ENCODE data around the gene ANO1.

Gene ANO1

DNA sequence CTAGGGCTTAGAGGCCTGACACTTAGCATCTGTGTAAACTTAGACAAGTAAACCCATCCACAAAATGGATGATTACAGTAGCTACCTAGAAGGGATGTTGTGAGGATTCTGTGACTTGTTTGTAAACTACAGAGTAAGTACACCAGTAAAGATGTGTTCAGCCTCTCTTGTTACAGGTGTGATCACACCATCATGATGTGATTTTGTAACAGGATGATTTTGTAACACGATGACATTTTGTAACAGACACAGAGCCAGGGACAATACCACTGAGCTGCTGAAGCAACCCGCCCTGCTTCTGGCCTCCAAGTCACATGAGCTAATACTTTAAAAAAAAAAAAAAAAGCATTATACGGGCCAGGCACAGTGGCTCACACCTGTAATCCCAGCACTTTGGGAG lies 142.0 kb downstream of the ANO1 start:
- H3K4me2 ChIP-seq (ENCODE audit: low read length, poor library complexity, severe bottlenecking), result no peak overlapping the region
- H3K4me3 ChIP-seq (ENCODE audit: insufficient read depth in 1 of 2, low read depth in 1 of 2, low read length in 2 of 2), result no peak overlapping the region

GRCh38 chr11:70220920-70221319 lies 142.8 kb downstream of the ANO1 start:
- H3K9ac ChIP-seq (ENCODE audit: low read length), result no peak overlapping the region
- H3K27ac ChIP-seq (ENCODE audit: low read length, poor library complexity, severe bottlenecking), result no peak overlapping the region
- H3K23ac ChIP-seq (ENCODE audit: low read length in 2 of 2), result no peak overlapping the region
- H3K18ac ChIP-seq (ENCODE audit: low read depth in 1 of 2, low read length in 2 of 2), result no peak overlapping the region
- no peak overlapping the region for H2BK15ac ChIP-seq (ENCODE audit: low read depth, poor library complexity, severe bottlenecking)
- no peak overlapping the region for H3K14ac ChIP-seq (ENCODE audit: low read length in 2 of 2)
- no peak overlapping the region for H4K91ac ChIP-seq (ENCODE audit: low read length)
- 88% methylated on average over 1 of the region's 1 CpG for WGBS
- no peak overlapping the region for H2AK5ac ChIP-seq (ENCODE audit: low read length, severe bottlenecking)
- no peaks in the 10 kb centered on the region for H3K9me3 ChIP-seq (ENCODE audit: control insufficient read depth, low read length)
- H3K27me3 ChIP-seq (ENCODE audit: control insufficient read depth in 1 of 2, insufficient read depth in 1 of 2, low read length in 2 of 2), result no peaks in the 10 kb centered on the region
- DNase-seq, result no peak
- H3K4me3 ChIP-seq (ENCODE audit: insufficient read depth in 1 of 2, low read depth in 1 of 2, low read length in 2 of 2), result no peak overlapping the region
- no peak overlapping the region for H2BK12ac ChIP-seq (ENCODE audit: low read length in 2 of 2)
- H2BK5ac ChIP-seq (ENCODE audit: low read depth, low read length, poor library complexity, severe bottlenecking), result no peak overlapping the region
- H3K79me1 ChIP-seq (replicated peaks; ENCODE audit: low read length, poor library complexity, severe bottlenecking), result no peaks in the 10 kb centered on the region
- no peak overlapping the region for H3K4me2 ChIP-seq (ENCODE audit: low read length, poor library complexity, severe bottlenecking)
- H2BK120ac ChIP-seq (ENCODE audit: low read depth, low read length), result no peak overlapping the region
- H3K4me1 ChIP-seq (ENCODE audit: control insufficient read depth, insufficient read depth, low read depth, low read length), result no peaks in the 10 kb centered on the region
- no peak overlapping the region for H4K8ac ChIP-seq (ENCODE audit: low read length)
- H3K36me3 ChIP-seq (ENCODE audit: control insufficient read depth in 1 of 2, insufficient read depth in 2 of 2, low read depth in 1 of 2, low read length in 2 of 2), result no peaks in the 10 kb centered on the region
- no peak overlapping the region for H3K4ac ChIP-seq (ENCODE audit: low read depth in 1 of 2, low read length in 2 of 2)
- H2AFZ ChIP-seq (ENCODE audit: low read depth, low read length), result no peak overlapping the region

More for the DNA sequence above, 142.0 kb downstream of the ANO1 start:
- Histone ChIP-seq H3K23ac (ENCODE audit: low read length in 2 of 2) (no peak overlapping the region), H3K18ac (ENCODE audit: low read depth in 1 of 2, low read length in 2 of 2) (no peak overlapping the region), H3K14ac (ENCODE audit: low read length in 2 of 2) (no peak overlapping the region), H4K8ac (ENCODE audit: low read length) (no peak overlapping the region), H3K4ac (ENCODE audit: low read depth in 1 of 2, low read length in 2 of 2) (no peak overlapping the region), H2AK5ac (ENCODE audit: low read length, severe bottlenecking) (no peak overlapping the region), H2BK12ac (ENCODE audit: low read length in 2 of 2) (no peak overlapping the region), H3K36me3 (ENCODE audit: control insufficient read depth in 1 of 2, insufficient read depth in 2 of 2, low read depth in 1 of 2, low read length in 2 of 2) (no peaks in the 10 kb centered on the region), H3K27me3 (ENCODE audit: control insufficient read depth in 1 of 2, insufficient read depth in 1 of 2, low read length in 2 of 2) (no peaks in the 10 kb centered on the region), H3K9me3 (ENCODE audit: control insufficient read depth, low read length) (no peaks in the 10 kb centered on the region), H2AFZ (ENCODE audit: low read depth, low read length) (no peak overlapping the region), H3K27ac (ENCODE audit: low read length, poor library complexity, severe bottlenecking) (no peak overlapping the region), H2BK15ac (ENCODE audit: low read depth, poor library complexity, severe bottlenecking) (no peak overlapping the region), H2BK5ac (ENCODE audit: low read depth, low read length, poor library complexity, severe bottlenecking) (no peak overlapping the region), H2BK120ac (ENCODE audit: low read depth, low read length) (no peak overlapping the region), H4K91ac (ENCODE audit: low read length) (no peak overlapping the region), H3K4me1 (ENCODE audit: control insufficient read depth, insufficient read depth, low read depth, low read length) (no peaks in the 10 kb centered on the region), H3K9ac (ENCODE audit: low read length) (no peak overlapping the region), H3K79me1 (replicated peaks; ENCODE audit: low read length, poor library complexity, severe bottlenecking) (no peaks in the 10 kb centered on the region)
- WGBS, result 73% methylated on average over 3 of the region's 3 CpGs
- no peak for DNase-seq

GRCh38 chr11:70225681-70226177 lies 147.6 kb downstream of the ANO1 start:
- Histone ChIP-seq H3K9ac (ENCODE audit: low read length) (no peak overlapping the region), H3K4me1 (ENCODE audit: control insufficient read depth, insufficient read depth, low read depth, low read length) (peaks cover 1% of the 10 kb centered on the region), H4K91ac (ENCODE audit: low read length) (no peak overlapping the region), H3K9me3 (ENCODE audit: control insufficient read depth, low read length) (no peaks in the 10 kb centered on the region), H2AFZ (ENCODE audit: low read depth, low read length) (no peak overlapping the region), H3K4me2 (ENCODE audit: low read length, poor library complexity, severe bottlenecking) (no peak overlapping the region), H3K4me3 (ENCODE audit: insufficient read depth in 1 of 2, low read depth in 1 of 2, low read length in 2 of 2) (no peak overlapping the region), H2AK5ac (ENCODE audit: low read length, severe bottlenecking) (no peak overlapping the region), H3K27ac (ENCODE audit: low read length, poor library complexity, severe bottlenecking) (no peak overlapping the region), H4K8ac (ENCODE audit: low read length) (no peak overlapping the region), H2BK5ac (ENCODE audit: low read depth, low read length, poor library complexity, severe bottlenecking) (no peak overlapping the region), H3K36me3 (ENCODE audit: control insufficient read depth in 1 of 2, insufficient read depth in 2 of 2, low read depth in 1 of 2, low read length in 2 of 2) (no peaks in the 10 kb centered on the region), H2BK120ac (ENCODE audit: low read depth, low read length) (no peak overlapping the region), H3K18ac (ENCODE audit: low read depth in 1 of 2, low read length in 2 of 2) (no peak overlapping the region), H2BK15ac (ENCODE audit: low read depth, poor library complexity, severe bottlenecking) (no peak overlapping the region), H3K27me3 (ENCODE audit: control insufficient read depth in 1 of 2, insufficient read depth in 1 of 2, low read length in 2 of 2) (no peaks in the 10 kb centered on the region), H3K23ac (ENCODE audit: low read length in 2 of 2) (no peak overlapping the region), H3K79me1 (replicated peaks; ENCODE audit: low read length, poor library complexity, severe bottlenecking) (no peaks in the 10 kb centered on the region), H3K14ac (ENCODE audit: low read length in 2 of 2) (no peak overlapping the region), H3K4ac (ENCODE audit: low read depth in 1 of 2, low read length in 2 of 2) (no peak overlapping the region), H2BK12ac (ENCODE audit: low read length in 2 of 2) (no peak overlapping the region)
- no peak for DNase-seq
- WGBS, result 76% methylated on average over 8 of the region's 8 CpGs

- H3K79me1 ChIP-seq (replicated peaks; ENCODE audit: low read length, poor library complexity, severe bottlenecking), result no peaks in the 10 kb centered on the region
- H3K9me3 ChIP-seq (ENCODE audit: control insufficient read depth, low read length), result no peaks in the 10 kb centered on the region
- no peak overlapping the region for H2AK5ac ChIP-seq (ENCODE audit: low read length, severe bottlenecking)
- no peak overlapping the region for H3K4me3 ChIP-seq (ENCODE audit: insufficient read depth in 1 of 2, low read depth in 1 of 2, low read length in 2 of 2)
- H2BK15ac ChIP-seq (ENCODE audit: low read depth, poor library complexity, severe bottlenecking), result no peak overlapping the region
- H4K8ac ChIP-seq (ENCODE audit: low read length), result no peak overlapping the region
- H2BK12ac ChIP-seq (ENCODE audit: low read length in 2 of 2), result no peak overlapping the region
- no peak overlapping the region for H2AFZ ChIP-seq (ENCODE audit: low read depth, low read length)
- no peak overlapping the region for H3K14ac ChIP-seq (ENCODE audit: low read length in 2 of 2)
- no peaks in the 10 kb centered on the region for H3K27me3 ChIP-seq (ENCODE audit: control insufficient read depth in 1 of 2, insufficient read depth in 1 of 2, low read length in 2 of 2)
- H3K36me3 ChIP-seq (ENCODE audit: control insufficient read depth in 1 of 2, insufficient read depth in 2 of 2, low read depth in 1 of 2, low read length in 2 of 2), result no peaks in the 10 kb centered on the region
- no peak overlapping the region for H3K9ac ChIP-seq (ENCODE audit: low read length)
- no peak overlapping the region for H3K4me2 ChIP-seq (ENCODE audit: low read length, poor library complexity, severe bottlenecking)
- H3K4me1 ChIP-seq (ENCODE audit: control insufficient read depth, insufficient read depth, low read depth, low read length), result peaks cover 4% of the 10 kb centered on the region
- no peak overlapping the region for H4K91ac ChIP-seq (ENCODE audit: low read length)
- H2BK5ac ChIP-seq (ENCODE audit: low read depth, low read length, poor library complexity, severe bottlenecking), result no peak overlapping the region
- no peak overlapping the region for H2BK120ac ChIP-seq (ENCODE audit: low read depth, low read length)
- H3K4ac ChIP-seq (ENCODE audit: low read depth in 1 of 2, low read length in 2 of 2), result no peak overlapping the region
- 79% methylated on average over 3 of the region's 3 CpGs for WGBS
- H3K27ac ChIP-seq (ENCODE audit: low read length, poor library complexity, severe bottlenecking), result no peak overlapping the region
- H3K23ac ChIP-seq (ENCODE audit: low read length in 2 of 2), result no peak overlapping the region
- DNase-seq, result no peak
- no peak overlapping the region for H3K18ac ChIP-seq (ENCODE audit: low read depth in 1 of 2, low read length in 2 of 2)
Observed at GRCh38 chr11:70226183-70226582, 148.1 kb downstream of the ANO1 start.

Measured in mesenchymal stem cell (in vitro differentiated cells and primary cell).